RWPE1 (cell line): ENCODE data around the gene GDPD3.
"Not testable (repeated sequence)": the region's sequence is repeated elsewhere in the genome, so short reads cannot be mapped to it uniquely, and the experiment has no call there.

Experiments
- CTCF ChIA-PET: fragments of 350-600 bp; sonication (Branson Sonifier 250); formaldehyde crosslinking; extraction: SDS; loops from one replicate; lab custom pipeline; 2021; lab: Yijun Ruan, JAX
- POLR2A ChIA-PET: fragments of 400-600 bp; formaldehyde crosslinking; extraction: SDS; loops from one replicate; lab custom pipeline; 2020; ENCODE audit warnings: antibody characterized with exemption; ENCODE audit not compliant: low non-redundant PET; lab: Yijun Ruan, JAX
- DNase-seq: peaks from one replicate; pipeline ENCODE4 v3.0.0; 2012; ENCODE audit warnings: low spot score
- H3K27ac ChIP-seq: fragments of 450-650 bp; 2 replicates; pipeline ENCODE4 v1.5.1; 2017
- TF ChIP-seq, protein P1 (sequence below): fragments of 450-650 bp; conservative IDR thresholded peaks from 2 replicates; pipeline ENCODE4 v1.5.1; 2017; ENCODE audit warnings: low read depth, mild to moderate bottlenecking

Gene GDPD3

DNA sequence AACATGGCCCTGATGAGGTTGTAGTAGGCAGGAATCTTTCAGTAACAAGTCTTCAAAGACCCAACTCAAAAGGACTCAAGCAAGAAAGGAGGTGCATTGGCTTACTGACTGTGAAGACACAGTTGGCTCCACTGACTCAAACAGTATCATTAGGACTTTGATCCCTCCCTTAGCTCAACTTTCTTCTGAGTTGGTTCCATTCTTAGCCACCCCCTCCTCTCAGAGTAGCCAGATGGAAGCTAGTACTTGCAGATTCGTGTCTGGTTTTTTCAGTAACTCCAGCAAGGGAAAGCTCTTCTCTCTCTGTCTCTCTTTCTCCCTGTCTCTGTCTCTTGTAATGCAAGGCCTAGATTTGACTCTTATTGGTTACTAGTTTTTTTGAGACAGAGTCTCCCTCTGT lies 14.7 kb upstream of the GDPD3 start:
- no peak for DNase-seq
- TF ChIP-seq, protein P1, sequence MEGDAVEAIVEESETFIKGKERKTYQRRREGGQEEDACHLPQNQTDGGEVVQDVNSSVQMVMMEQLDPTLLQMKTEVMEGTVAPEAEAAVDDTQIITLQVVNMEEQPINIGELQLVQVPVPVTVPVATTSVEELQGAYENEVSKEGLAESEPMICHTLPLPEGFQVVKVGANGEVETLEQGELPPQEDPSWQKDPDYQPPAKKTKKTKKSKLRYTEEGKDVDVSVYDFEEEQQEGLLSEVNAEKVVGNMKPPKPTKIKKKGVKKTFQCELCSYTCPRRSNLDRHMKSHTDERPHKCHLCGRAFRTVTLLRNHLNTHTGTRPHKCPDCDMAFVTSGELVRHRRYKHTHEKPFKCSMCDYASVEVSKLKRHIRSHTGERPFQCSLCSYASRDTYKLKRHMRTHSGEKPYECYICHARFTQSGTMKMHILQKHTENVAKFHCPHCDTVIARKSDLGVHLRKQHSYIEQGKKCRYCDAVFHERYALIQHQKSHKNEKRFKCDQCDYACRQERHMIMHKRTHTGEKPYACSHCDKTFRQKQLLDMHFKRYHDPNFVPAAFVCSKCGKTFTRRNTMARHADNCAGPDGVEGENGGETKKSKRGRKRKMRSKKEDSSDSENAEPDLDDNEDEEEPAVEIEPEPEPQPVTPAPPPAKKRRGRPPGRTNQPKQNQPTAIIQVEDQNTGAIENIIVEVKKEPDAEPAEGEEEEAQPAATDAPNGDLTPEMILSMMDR: no peak
- ChIA-PET CTCF (no interaction called here), POLR2A (no interaction called here)
- no peak overlapping the region for H3K27ac ChIP-seq

DNA sequence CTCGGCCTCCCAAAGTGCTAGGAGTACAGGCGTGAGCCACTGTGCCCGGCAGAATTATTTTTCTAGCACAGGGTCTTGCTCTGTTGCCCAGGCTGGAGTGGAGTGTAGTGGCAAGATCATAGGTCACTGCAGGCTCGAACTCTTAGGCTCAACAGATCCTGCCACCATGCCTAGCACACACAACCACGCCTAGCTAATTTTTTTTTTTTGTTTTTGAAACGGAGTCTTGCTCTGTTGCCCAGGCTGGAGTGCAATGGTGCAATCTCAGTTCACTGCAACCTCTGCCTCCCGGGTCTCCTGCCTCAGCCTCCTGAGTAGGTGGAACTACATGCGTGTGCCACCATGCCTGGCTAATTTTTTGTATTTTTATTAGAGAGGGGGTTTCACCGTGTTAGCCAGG lies 12.4 kb upstream of the GDPD3 start:
- H3K27ac ChIP-seq, DNase-seq, POLR2A ChIA-PET: not testable (repeated sequence)
- CTCF ChIA-PET: interaction anchor here (0.6 to 1.0 kb wide), 2 partner anchors 14 to 23 kb away, joined by 3 to 8 read pairs; no protein-coding TSS in a partner anchor

DNA sequence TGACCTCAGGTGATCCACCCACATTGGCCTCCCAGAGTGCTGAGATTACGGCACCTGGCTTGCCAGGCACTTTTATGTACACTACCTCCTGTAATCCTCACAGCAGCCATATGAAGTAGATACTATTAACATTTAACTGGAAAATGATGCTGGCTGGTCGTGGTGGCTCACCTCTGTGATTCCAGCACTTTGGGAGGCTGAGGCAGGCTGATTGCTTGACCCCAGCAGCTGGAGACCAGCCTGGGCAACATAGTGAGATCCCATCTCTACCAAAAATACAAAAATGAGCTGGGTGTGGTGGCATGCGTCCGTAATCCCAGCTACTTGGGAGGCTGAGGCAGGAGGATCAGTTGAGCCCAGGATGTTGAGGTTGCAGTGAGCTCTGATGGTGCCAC lies 11.6 kb upstream of the GDPD3 start:
- DNase-seq: no peak
- peak overlapping the region; percentile 77 for H3K27ac ChIP-seq
- TF ChIP-seq, protein P1: no peak
- CTCF ChIA-PET: interaction anchor here (0.6 to 1.3 kb wide), 3 partner anchors 22 to 50 kb away, joined by 3 to 6 read pairs (median 3); partner anchors contain the start of gene TBX6
- POLR2A ChIA-PET: no interaction called here

DNA sequence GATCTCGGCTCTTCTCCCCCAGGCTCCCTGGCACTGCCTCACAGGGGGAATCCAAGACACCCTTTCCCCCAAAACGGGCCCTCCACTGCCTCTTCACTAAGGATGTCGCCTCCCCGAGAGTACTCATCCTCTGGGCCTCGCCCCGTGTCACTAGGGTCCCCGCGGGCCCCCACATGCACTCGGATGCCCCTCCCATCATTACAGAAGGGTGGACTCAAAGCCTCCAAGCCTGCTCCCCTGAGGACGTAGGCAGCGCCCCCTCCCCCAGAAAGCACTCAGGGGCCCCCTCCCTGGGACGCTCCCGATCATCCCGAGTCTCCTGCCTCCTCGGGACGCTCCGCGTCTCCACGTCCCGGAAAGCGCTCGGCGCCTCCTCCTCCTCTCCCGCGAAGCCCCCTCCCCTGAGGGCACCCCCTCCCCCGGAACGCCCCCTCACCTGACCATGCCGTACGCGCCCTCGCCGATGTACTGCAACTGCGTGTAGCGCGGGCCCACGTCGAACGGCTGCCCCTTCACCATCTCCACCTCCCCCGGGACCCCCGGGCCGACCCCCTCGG lies 9.3 kb upstream of the GDPD3 start:
- CTCF ChIA-PET: no interaction called here

DNA sequence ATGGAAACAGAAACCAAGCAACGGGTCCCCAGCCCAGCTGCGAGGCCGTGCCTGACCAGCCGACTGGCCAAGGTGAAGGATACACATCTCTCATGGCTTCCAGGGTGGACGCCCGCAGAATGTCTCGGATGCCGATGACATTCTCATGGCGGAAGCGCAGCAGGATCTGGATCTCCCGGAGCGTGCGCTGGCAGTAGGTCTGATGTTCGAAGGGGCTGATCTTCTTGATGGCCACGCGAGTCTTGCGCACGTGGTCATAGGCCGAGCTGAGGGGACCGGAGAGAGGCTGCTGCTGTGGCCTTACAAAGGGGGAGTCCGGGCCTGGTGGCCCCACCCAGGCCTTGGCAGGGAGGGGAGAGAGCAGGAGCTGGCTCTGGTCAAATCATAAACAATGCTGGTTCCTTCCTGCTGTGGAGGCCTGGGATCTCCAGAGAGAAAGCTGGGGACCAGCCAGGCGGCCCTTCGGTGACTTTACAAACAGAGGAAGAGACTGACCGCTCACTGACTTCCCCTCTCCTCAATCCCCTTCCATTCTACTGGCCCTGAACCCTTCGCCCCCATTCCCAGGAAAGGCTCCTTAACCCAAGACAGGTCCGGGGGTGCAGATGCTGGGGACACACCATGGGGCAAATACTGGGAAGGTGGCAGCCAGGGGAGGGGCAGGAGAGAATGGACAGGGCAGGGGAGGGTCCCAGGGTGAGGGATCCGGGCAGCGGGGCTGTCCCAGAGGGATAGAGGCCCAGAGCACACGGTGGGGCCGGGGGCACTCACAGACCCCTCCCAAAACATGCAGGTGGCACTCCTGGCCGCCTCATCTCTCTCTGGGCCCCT lies 8.6 kb upstream of the GDPD3 start:
- ChIA-PET POLR2A (no interaction called here), CTCF (interaction anchor here (0.7 kb wide), 1 partner anchor 10 kb away, joined by 3 read pairs; no protein-coding TSS in a partner anchor)
- H3K27ac ChIP-seq: peak overlapping the region; percentile 77
- TF ChIP-seq, protein P1: no peak
- DNase-seq: no peak

More for the DNA sequence above, 9.3 kb upstream of the GDPD3 start:
- POLR2A ChIA-PET: no interaction called here
- H3K27ac ChIP-seq: peak overlapping the region; percentile 77
- TF ChIP-seq, protein P1: no peak
- DNase-seq: no peak

DNA sequence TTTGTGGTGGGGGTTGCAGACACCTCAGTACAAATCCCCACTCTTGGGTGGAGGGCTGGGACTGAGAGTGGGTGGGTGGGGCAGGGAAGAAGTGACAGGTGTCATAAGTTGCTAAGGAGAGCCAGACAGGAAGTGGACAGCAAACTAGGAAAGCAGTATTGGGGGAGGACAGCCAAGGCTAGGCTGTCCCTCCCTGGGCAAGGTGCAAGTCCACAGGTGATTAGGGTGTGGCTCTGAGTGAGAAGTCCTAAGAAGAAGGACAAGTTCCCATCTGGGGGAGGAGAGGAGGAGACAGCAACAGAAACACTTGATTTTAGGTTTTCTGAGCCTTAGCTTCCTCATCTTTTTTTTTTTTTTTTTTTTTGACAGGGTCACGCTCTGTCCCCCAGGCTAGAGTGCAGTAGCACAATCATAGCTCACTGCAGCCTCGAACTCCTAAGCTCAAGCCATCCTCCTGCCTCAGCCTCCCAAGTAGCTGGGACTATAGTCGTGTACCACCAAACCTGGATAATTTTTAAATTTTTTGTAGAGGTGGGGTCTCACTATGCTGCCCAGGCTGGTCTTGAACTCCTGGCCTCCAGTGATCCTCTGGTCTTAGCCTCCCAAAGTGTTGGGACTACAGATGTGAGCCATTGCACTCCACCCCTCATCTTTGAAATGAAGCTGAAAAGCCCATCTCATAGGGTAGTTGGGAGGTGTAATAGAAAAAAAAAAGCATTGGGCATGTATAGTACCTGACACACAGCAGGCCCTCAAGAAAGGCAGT lies 7.2 kb upstream of the GDPD3 start:
- peak overlapping the region; percentile 77 for H3K27ac ChIP-seq
- no peak for DNase-seq
- TF ChIP-seq, protein P1: no peak
- POLR2A ChIA-PET: no interaction called here
- CTCF ChIA-PET: interaction anchor here (0.7 to 1.2 kb wide), 2 partner anchors 8 to 35 kb away, joined by 4 to 6 read pairs; no protein-coding TSS in a partner anchor
